ENCODE measurements around the gene NFIA.

The NFIA gene

GRCh38 chr1:61397935-61398334 lies 315.6 kb downstream of the NFIA start:
- Histone ChIP-seq H3K4me3 (ENCODE audit: low read length) (no peak overlapping the region), H3K9ac (ENCODE audit: low read depth, low read length) (no peak overlapping the region), H3K4me2 (ENCODE audit: low read length) (no peak overlapping the region), H3K36me3 (ENCODE audit: insufficient read depth, low read length) (no peaks in the 10 kb centered on the region), H3K4me1 (ENCODE audit: control insufficient read depth, insufficient read depth, low read length) (peaks cover 14% of the 10 kb centered on the region), H3K9me3 (replicated peaks; ENCODE audit: low read length) (no peaks in the 10 kb centered on the region), H3K27me3 (ENCODE audit: control insufficient read depth, insufficient read depth, low read length) (no peaks in the 10 kb centered on the region)

- Histone ChIP-seq H3K4me2 (ENCODE audit: low read length) (no peak overlapping the region), H3K4me1 (ENCODE audit: control insufficient read depth, insufficient read depth, low read length) (peaks cover 19% of the 10 kb centered on the region), H3K27me3 (ENCODE audit: control insufficient read depth, insufficient read depth, low read length) (no peaks in the 10 kb centered on the region), H3K9me3 (replicated peaks; ENCODE audit: low read length) (no peaks in the 10 kb centered on the region), H3K4me3 (ENCODE audit: low read length) (no peak overlapping the region), H3K9ac (ENCODE audit: low read depth, low read length) (no peak overlapping the region), H3K36me3 (ENCODE audit: insufficient read depth, low read length) (no peaks in the 10 kb centered on the region)
Measured at GRCh38 chr1:61399199-61399598, 316.8 kb downstream of the NFIA start.

GRCh38 chr1:61400131-61400770 lies 317.9 kb downstream of the NFIA start:
- no peak overlapping the region for H3K9ac ChIP-seq (ENCODE audit: low read depth, low read length)
- peak overlapping the region; percentile 5 for H3K4me2 ChIP-seq (ENCODE audit: low read length)
- no peaks in the 10 kb centered on the region for H3K36me3 ChIP-seq (ENCODE audit: insufficient read depth, low read length)

GRCh38 chr1:61400997-61401396 lies 318.6 kb downstream of the NFIA start:
- H3K4me3 ChIP-seq (ENCODE audit: low read length) = no peak overlapping the region
- no peak overlapping the region for H3K4me2 ChIP-seq (ENCODE audit: low read length)
- no peak overlapping the region for H3K9ac ChIP-seq (ENCODE audit: low read depth, low read length)
- H3K4me1 ChIP-seq (ENCODE audit: control insufficient read depth, insufficient read depth, low read length) = peaks cover 20% of the 10 kb centered on the region
- no peaks in the 10 kb centered on the region for H3K36me3 ChIP-seq (ENCODE audit: insufficient read depth, low read length)
- no peaks in the 10 kb centered on the region for H3K9me3 ChIP-seq (replicated peaks; ENCODE audit: low read length)
- no peaks in the 10 kb centered on the region for H3K27me3 ChIP-seq (ENCODE audit: control insufficient read depth, insufficient read depth, low read length)

More at GRCh38 chr1:61400131-61400770, 317.9 kb downstream of the NFIA start:
- H3K9me3 ChIP-seq (replicated peaks; ENCODE audit: low read length) = no peaks in the 10 kb centered on the region
- no peaks in the 10 kb centered on the region for H3K27me3 ChIP-seq (ENCODE audit: control insufficient read depth, insufficient read depth, low read length)
- no peak overlapping the region for H3K4me3 ChIP-seq (ENCODE audit: low read length)
- H3K4me1 ChIP-seq (ENCODE audit: control insufficient read depth, insufficient read depth, low read length) = peaks cover 20% of the 10 kb centered on the region

DNA sequence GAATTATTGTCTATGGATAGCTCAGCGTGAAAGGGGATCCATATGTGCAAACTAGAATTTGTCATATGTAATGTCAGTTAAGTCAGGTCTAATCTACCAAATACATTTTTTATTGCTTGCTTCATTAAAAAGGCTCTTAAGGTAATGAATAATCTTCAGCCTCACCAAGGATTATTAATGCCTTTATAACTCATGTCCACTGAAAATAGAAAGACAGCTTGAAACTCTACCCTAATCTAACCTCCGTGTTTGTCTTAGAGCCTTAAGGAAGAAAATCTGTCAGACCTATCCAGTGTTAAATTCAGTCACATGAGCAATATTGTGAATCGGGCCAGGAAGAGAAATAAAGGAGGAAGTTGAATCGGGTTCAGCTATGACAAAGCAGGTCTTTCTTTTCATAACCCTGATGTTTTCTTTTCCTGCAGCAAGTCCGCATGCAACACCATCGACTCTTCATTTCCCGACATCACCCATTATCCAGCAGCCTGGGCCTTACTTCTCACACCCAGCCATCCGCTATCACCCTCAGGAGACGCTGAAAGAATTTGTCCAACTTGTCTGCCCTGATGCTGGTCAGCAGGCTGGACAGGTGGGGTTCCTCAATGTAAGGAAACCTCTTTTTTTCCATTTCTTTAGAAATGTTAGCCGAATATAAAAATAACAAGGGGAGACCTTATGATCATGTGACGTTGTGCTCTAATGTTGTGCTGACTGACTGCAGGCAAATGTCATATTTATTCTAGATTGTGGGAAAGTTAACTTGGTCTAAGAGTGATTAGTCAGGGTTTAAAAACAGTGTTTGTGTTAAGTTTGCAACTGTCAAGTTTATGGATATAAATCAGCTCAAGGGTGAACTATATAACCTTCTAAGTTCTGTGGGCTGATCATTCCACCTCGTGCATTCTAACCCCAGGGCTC lies 321.6 kb downstream of the NFIA start:
- no peak overlapping the region for H3K9ac ChIP-seq (ENCODE audit: low read depth, low read length)
- peaks cover 16% of the 10 kb centered on the region for H3K36me3 ChIP-seq (ENCODE audit: insufficient read depth, low read length)
- no peaks in the 10 kb centered on the region for H3K27me3 ChIP-seq (ENCODE audit: control insufficient read depth, insufficient read depth, low read length)
- H3K9me3 ChIP-seq (replicated peaks; ENCODE audit: low read length) = no peaks in the 10 kb centered on the region
- no peak overlapping the region for H3K4me3 ChIP-seq (ENCODE audit: low read length)
- H3K4me2 ChIP-seq (ENCODE audit: low read length) = no peak overlapping the region
- H3K4me1 ChIP-seq (ENCODE audit: control insufficient read depth, insufficient read depth, low read length) = peaks cover 14% of the 10 kb centered on the region

- Histone ChIP-seq H3K4me1 (ENCODE audit: control insufficient read depth, insufficient read depth, low read length) (peaks cover 14% of the 10 kb centered on the region), H3K36me3 (ENCODE audit: insufficient read depth, low read length) (peaks cover 16% of the 10 kb centered on the region), H3K4me2 (ENCODE audit: low read length) (no peak overlapping the region), H3K27me3 (ENCODE audit: control insufficient read depth, insufficient read depth, low read length) (no peaks in the 10 kb centered on the region), H3K4me3 (ENCODE audit: low read length) (no peak overlapping the region), H3K9me3 (replicated peaks; ENCODE audit: low read length) (no peaks in the 10 kb centered on the region), H3K9ac (ENCODE audit: low read depth, low read length) (no peak overlapping the region)
Measured at GRCh38 chr1:61404597-61405376, 322.4 kb downstream of the NFIA start.

GRCh38 chr1:61406467-61406866 lies 324.1 kb downstream of the NFIA start:
- Histone ChIP-seq H3K27me3 (ENCODE audit: control insufficient read depth, insufficient read depth, low read length) (no peaks in the 10 kb centered on the region), H3K36me3 (ENCODE audit: insufficient read depth, low read length) (peaks cover 16% of the 10 kb centered on the region), H3K9me3 (replicated peaks; ENCODE audit: low read length) (no peaks in the 10 kb centered on the region), H3K9ac (ENCODE audit: low read depth, low read length) (no peak overlapping the region), H3K4me1 (ENCODE audit: control insufficient read depth, insufficient read depth, low read length) (peaks cover 6% of the 10 kb centered on the region), H3K4me3 (ENCODE audit: low read length) (no peak overlapping the region), H3K4me2 (ENCODE audit: low read length) (no peak overlapping the region)

DNA sequence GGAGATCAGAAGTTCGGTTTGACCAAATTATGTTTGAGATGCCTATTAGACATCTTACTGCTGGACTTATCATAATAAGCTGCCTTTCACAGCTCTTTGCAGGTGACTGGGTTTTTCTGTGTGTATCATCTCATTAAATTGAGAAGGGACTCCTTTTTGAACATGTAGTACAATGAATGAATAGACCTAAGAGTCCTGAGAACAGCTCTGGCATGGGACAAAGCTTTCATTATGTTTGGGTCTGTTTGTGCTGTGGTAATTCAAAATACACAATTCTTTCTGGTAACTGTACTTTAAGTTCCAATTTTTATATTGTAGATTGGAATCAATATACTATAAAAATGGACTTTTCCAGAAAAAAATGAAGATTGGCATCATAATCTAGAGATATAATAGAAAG lies 330.2 kb downstream of the NFIA start:
- Histone ChIP-seq H3K4me2 (ENCODE audit: low read length) (no peak overlapping the region), H3K9me3 (replicated peaks; ENCODE audit: low read length) (no peaks in the 10 kb centered on the region), H3K27me3 (ENCODE audit: control insufficient read depth, insufficient read depth, low read length) (no peaks in the 10 kb centered on the region), H3K4me1 (ENCODE audit: control insufficient read depth, insufficient read depth, low read length) (no peaks in the 10 kb centered on the region), H3K36me3 (ENCODE audit: insufficient read depth, low read length) (peaks cover 6% of the 10 kb centered on the region), H3K4me3 (ENCODE audit: low read length) (no peak overlapping the region), H3K9ac (ENCODE audit: low read depth, low read length) (no peak overlapping the region)

DNA sequence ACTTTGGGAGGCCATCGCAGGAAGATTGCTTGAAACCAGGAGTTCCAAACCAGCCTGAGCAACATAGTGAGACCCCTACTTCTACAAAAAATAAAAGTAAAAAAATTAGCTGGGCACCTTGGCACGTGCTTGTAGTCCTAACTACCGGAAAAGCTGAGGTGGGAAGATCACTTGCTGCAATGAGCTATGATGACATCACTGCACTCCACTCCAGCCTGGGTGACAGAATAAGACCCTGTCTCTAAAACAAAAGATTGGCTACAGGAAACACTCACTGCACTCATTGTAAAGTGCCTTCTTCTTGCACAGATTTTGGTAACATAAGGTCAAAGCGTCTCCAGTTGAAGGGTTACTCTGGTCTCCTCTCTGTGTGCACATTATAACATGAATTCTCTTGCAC lies 336.8 kb downstream of the NFIA start:
- Histone ChIP-seq H3K4me3 (ENCODE audit: low read length) (no peak overlapping the region), H3K4me1 (ENCODE audit: control insufficient read depth, insufficient read depth, low read length) (no peaks in the 10 kb centered on the region), H3K9ac (ENCODE audit: low read depth, low read length) (no peak overlapping the region), H3K9me3 (replicated peaks; ENCODE audit: low read length) (no peaks in the 10 kb centered on the region), H3K36me3 (ENCODE audit: insufficient read depth, low read length) (peaks cover 2% of the 10 kb centered on the region), H3K27me3 (ENCODE audit: control insufficient read depth, insufficient read depth, low read length) (no peaks in the 10 kb centered on the region), H3K4me2 (ENCODE audit: low read length) (no peak overlapping the region)

- H3K27me3 ChIP-seq (ENCODE audit: control insufficient read depth, insufficient read depth, low read length) = no peaks in the 10 kb centered on the region
- no peak overlapping the region for H3K9ac ChIP-seq (ENCODE audit: low read depth, low read length)
- H3K36me3 ChIP-seq (ENCODE audit: insufficient read depth, low read length) = peaks cover 2% of the 10 kb centered on the region
- no peaks in the 10 kb centered on the region for H3K9me3 ChIP-seq (replicated peaks; ENCODE audit: low read length)
- no peaks in the 10 kb centered on the region for H3K4me1 ChIP-seq (ENCODE audit: control insufficient read depth, insufficient read depth, low read length)
- no peak overlapping the region for H3K4me3 ChIP-seq (ENCODE audit: low read length)
- no peak overlapping the region for H3K4me2 ChIP-seq (ENCODE audit: low read length)
Measured at GRCh38 chr1:61419657-61420056, 337.3 kb downstream of the NFIA start.

- H3K27me3 ChIP-seq (ENCODE audit: control insufficient read depth, insufficient read depth, low read length) = no peaks in the 10 kb centered on the region
- no peak overlapping the region for H3K4me2 ChIP-seq (ENCODE audit: low read length)
- H3K4me3 ChIP-seq (ENCODE audit: low read length) = no peak overlapping the region
- no peak overlapping the region for H3K9ac ChIP-seq (ENCODE audit: low read depth, low read length)
- no peaks in the 10 kb centered on the region for H3K4me1 ChIP-seq (ENCODE audit: control insufficient read depth, insufficient read depth, low read length)
- peaks cover 2% of the 10 kb centered on the region for H3K36me3 ChIP-seq (ENCODE audit: insufficient read depth, low read length)
- H3K9me3 ChIP-seq (replicated peaks; ENCODE audit: low read length) = no peaks in the 10 kb centered on the region
Measured at GRCh38 chr1:61420243-61420642, 337.9 kb downstream of the NFIA start.

Measured in skeletal muscle satellite cell (primary cell).